Fibroblast of lung (primary cell): ENCODE results near the gene DCLK2.

Source experiments
- EZH2 ChIP-seq: IDR thresholded peaks from 2 replicates; pipeline ENCODE4 v1.5.1; 2012; ENCODE audit warnings: low read length, control low read depth, mild to moderate bottlenecking; ENCODE audit errors: missing control alignments
- TF ChIP-seq, protein P1 (sequence below), 2 donors: IDR thresholded peaks in 1 of 2; conservative IDR thresholded peaks in 1 of 2; 1 replicate in 1 of 2; 2 replicates in 1 of 2; pipeline ENCODE4 v1.5.1; 2011 to 2012; ENCODE audit warnings: low read length in 2 of 2, control low read depth in 1 of 2, inconsistent platforms in 1 of 2, low read depth in 1 of 2, mild to moderate bottlenecking in 1 of 2

DNA sequence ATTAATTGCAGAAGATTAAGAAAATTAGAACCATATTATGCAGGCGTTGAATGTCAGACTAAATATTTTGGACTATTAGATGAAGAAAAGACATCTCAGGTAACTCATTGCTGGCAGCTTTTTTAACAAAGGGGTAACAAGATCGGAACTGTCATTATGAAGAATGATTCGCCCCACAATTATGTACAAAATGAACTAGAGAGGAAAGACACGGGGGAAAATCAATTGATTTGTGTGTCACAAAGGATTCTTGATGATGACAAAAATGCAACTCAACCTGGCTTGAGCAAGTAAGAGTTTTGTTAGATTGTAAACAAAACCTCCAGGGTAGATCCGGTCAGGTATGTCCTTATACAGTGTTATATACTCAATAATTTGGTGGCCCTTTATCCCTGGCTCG, 12.5 kb upstream of the DCLK2 start:
- no peak for TF ChIP-seq EZH2
- TF ChIP-seq, protein P1, sequence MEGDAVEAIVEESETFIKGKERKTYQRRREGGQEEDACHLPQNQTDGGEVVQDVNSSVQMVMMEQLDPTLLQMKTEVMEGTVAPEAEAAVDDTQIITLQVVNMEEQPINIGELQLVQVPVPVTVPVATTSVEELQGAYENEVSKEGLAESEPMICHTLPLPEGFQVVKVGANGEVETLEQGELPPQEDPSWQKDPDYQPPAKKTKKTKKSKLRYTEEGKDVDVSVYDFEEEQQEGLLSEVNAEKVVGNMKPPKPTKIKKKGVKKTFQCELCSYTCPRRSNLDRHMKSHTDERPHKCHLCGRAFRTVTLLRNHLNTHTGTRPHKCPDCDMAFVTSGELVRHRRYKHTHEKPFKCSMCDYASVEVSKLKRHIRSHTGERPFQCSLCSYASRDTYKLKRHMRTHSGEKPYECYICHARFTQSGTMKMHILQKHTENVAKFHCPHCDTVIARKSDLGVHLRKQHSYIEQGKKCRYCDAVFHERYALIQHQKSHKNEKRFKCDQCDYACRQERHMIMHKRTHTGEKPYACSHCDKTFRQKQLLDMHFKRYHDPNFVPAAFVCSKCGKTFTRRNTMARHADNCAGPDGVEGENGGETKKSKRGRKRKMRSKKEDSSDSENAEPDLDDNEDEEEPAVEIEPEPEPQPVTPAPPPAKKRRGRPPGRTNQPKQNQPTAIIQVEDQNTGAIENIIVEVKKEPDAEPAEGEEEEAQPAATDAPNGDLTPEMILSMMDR (conservative IDR thresholded peaks at IDR 0.05 in 1 of 2, IDR thresholded peaks at IDR 0.05 in 1 of 2; ENCODE audit: low read depth in 1 of 2, low read length in 2 of 2): no peak
